Prostate gland (tissue), 2 donors: ENCODE data around the gene RSPH1. TPM values are rescaled to one million over a fixed set of nuclear protein-coding genes. Genes with fewer than 3 reads are reported as not detected.

Experiments
- DNase-seq: peaks from one replicate; pipeline ENCODE4 v3.0.0-alpha.2; 2019; ENCODE audit warnings: low spot score
- H3K27ac ChIP-seq, 2 donors: fragments of 200-600 bp; sonication (generic); 2 replicates each; pipeline ENCODE4 v1.5.1; 2017 to 2019
- H3K27me3 ChIP-seq: fragments of 200-600 bp; sonication (generic); replicated peaks from 2 replicates; pipeline ENCODE4 v1.5.1; 2019; ENCODE audit not compliant: insufficient read depth
- H3K36me3 ChIP-seq, 2 donors: fragments of 200-600 bp; sonication (generic); 1 replicate in 1 of 2; 2 replicates in 1 of 2; pipeline versions ENCODE4 v1.5.1 to v1.8.1; 2017 to 2019
- H3K4me1 ChIP-seq: fragments of 200-600 bp; sonication (generic); replicated peaks from 2 replicates; pipeline ENCODE4 v1.5.1; 2019
- H3K4me3 ChIP-seq, 2 donors: fragments of 200-600 bp; sonication (generic); 2 replicates each; pipeline ENCODE4 v1.5.1; 2017 to 2019
- H3K9me3 ChIP-seq: fragments of 200-600 bp; sonication (generic); 2 replicates; pipeline ENCODE4 v1.5.1; 2017
- CTCF ChIP-seq, 4 experiments: fragments of 200-600 bp in 2 of 4; fragments of 450-650 bp in 2 of 4; sonication (generic) in 2 of 4; IDR thresholded peaks; 1 replicate in 3 of 4; 2 replicates in 1 of 4; pipeline ENCODE4 v1.5.1; 2016 to 2019; ENCODE audit warnings: antibody characterized with exemption in 4 of 4, mild to moderate bottlenecking in 2 of 4, moderate library complexity in 2 of 4
- POLR2A ChIP-seq: fragments of 450-650 bp; IDR thresholded peaks from one replicate; pipeline ENCODE4 v1.6.1; 2016; ENCODE audit warnings: antibody characterized with exemption, mild to moderate bottlenecking
- POLR2AphosphoS5 ChIP-seq: sonication (generic); formaldehyde crosslinking; IDR thresholded peaks from one replicate; pipeline ENCODE4 v1.6.1; 2017; ENCODE audit warnings: antibody characterized with exemption
- WGBS: methylation state at CpG from one replicate; pipeline ENCODE4 v1.1.5; 2018; 5-methylcytosine and 5-hydroxymethylcytosine counted together
- intact Hi-C: fragments of 100-400 bp; cut with DNase I; formaldehyde crosslinking; loops from one replicate; pipeline ENCODE4 v1.14.2; 2022
- total RNA-seq, 2 donors: library from RNA; depleted of rRNA; stranded (reverse); fragments of >200 nt; gene quantifications; one replicate each; pipeline ENCODE4 v1.1.0, GENCODE V29; 2016

The RSPH1 gene
- total RNA-seq, 2 donors from 2014 or later, result 1.6 to 2.6 TPM

GRCh38 chr21:42543106-42543847 is 47.3 kb upstream of the RSPH1 start:
- Histone ChIP-seq H3K4me1 (peaks cover 13% of the 10 kb centered on the region), H3K4me3 (no peak overlapping the region), H3K27me3 (no peaks in the 10 kb centered on the region), H3K27ac (no peak overlapping the region), H3K9me3 (no peaks in the 10 kb centered on the region), H3K36me3 (peaks cover 0 to 5% of the 10 kb centered on the region in 2 donors)
- DNase-seq, result no peak
- intact Hi-C loops, result no loop called here
- TF ChIP-seq POLR2AphosphoS5 (no peak), POLR2A (no peak), CTCF (IDR thresholded peaks at IDR 0.05) (no peak)
- 94% methylated on average over 25 of the region's 25 CpGs for WGBS

GRCh38 chr21:42542596-42542995 is 46.6 kb upstream of the RSPH1 start:
- intact Hi-C loops, result no loop called here
- Histone ChIP-seq H3K36me3 (peaks cover 0 to 5% of the 10 kb centered on the region in 2 donors), H3K27ac (peak overlapping the region in 1 of 2 donors; percentile 6), H3K27me3 (no peaks in the 10 kb centered on the region), H3K9me3 (no peaks in the 10 kb centered on the region), H3K4me3 (no peak overlapping the region), H3K4me1 (peaks cover 13% of the 10 kb centered on the region)
- WGBS, result 87% methylated on average over 10 of the region's 10 CpGs
- DNase-seq, result no peak
- TF ChIP-seq POLR2A (no peak), CTCF (IDR thresholded peaks at IDR 0.05) (no peak), POLR2AphosphoS5 (no peak)

GRCh38 chr21:42542196-42542595 is 46.2 kb upstream of the RSPH1 start:
- 97% methylated on average over 8 of the region's 8 CpGs for WGBS
- H3K4me3 ChIP-seq, result no peak overlapping the region
- no peak for DNase-seq
- H3K9me3 ChIP-seq, result no peaks in the 10 kb centered on the region
- intact Hi-C loops, result no loop called here
- H3K27me3 ChIP-seq, result no peaks in the 10 kb centered on the region
- no peak for TF ChIP-seq POLR2AphosphoS5
- TF ChIP-seq POLR2A, result no peak
- TF ChIP-seq CTCF (IDR thresholded peaks at IDR 0.05), result no peak
- peak overlapping the region in 1 of 2 donors; percentile 6 for H3K27ac ChIP-seq
- H3K36me3 ChIP-seq, result peaks cover 0 to 5% of the 10 kb centered on the region in 2 donors
- peaks cover 15% of the 10 kb centered on the region for H3K4me1 ChIP-seq

- TF ChIP-seq CTCF (IDR thresholded peaks at IDR 0.05), result no peak
- no peak for TF ChIP-seq POLR2AphosphoS5
- TF ChIP-seq POLR2A, result no peak
- Histone ChIP-seq H3K4me3 (no peak overlapping the region), H3K9me3 (no peaks in the 10 kb centered on the region), H3K27ac (peak overlapping the region in 1 of 2 donors; percentile 95), H3K36me3 (peaks cover 0 to 5% of the 10 kb centered on the region in 2 donors), H3K27me3 (no peaks in the 10 kb centered on the region), H3K4me1 (peaks cover 15% of the 10 kb centered on the region)
- DNase-seq, result no peak
- intact Hi-C loops, result no loop called here
Observed at GRCh38 chr21:42541618-42542017, 45.6 kb upstream of the RSPH1 start.

- H3K27ac ChIP-seq, result peak overlapping the region in 1 of 2 donors; percentile 95
- intact Hi-C loops, result no loop called here
- H3K27me3 ChIP-seq, result no peaks in the 10 kb centered on the region
- H3K36me3 ChIP-seq, result peaks cover 0 to 5% of the 10 kb centered on the region in 2 donors
- H3K4me1 ChIP-seq, result peaks cover 15% of the 10 kb centered on the region
- no peak overlapping the region for H3K4me3 ChIP-seq
- TF ChIP-seq CTCF (IDR thresholded peaks at IDR 0.05) (no peak), POLR2AphosphoS5 (no peak), POLR2A (no peak)
- WGBS, result 87% methylated on average over 12 of the region's 12 CpGs
- no peaks in the 10 kb centered on the region for H3K9me3 ChIP-seq
- no peak for DNase-seq
Observed at GRCh38 chr21:42541174-42541573, 45.1 kb upstream of the RSPH1 start.
